T-helper 2 cell treated with Interferon-gamma antibody and Interleukin-4, amounts not matched to agents 5 μg/mL and 100 μg/mL, for 36 hours (primary cell): ENCODE data around the gene ARHGAP4.

Experiments
- DNase-seq: peaks from one replicate; pipeline ENCODE4 v3.0.0; 2021; ENCODE audit warnings: low spot score
- H3K27ac Mint-ChIP-seq: one replicate; pipeline ENCODE4 v1.8.0; 2021; ENCODE audit warnings: mild to moderate bottlenecking, mixed read lengths
- H3K27me3 Mint-ChIP-seq: one replicate; pipeline ENCODE4 v1.8.0; 2021; ENCODE audit warnings: low read depth, mixed read lengths
- H3K36me3 Mint-ChIP-seq: one replicate; pipeline ENCODE4 v1.8.0; 2021; ENCODE audit warnings: low read depth, mixed read lengths
- H3K4me1 Mint-ChIP-seq: one replicate; pipeline ENCODE4 v1.8.0; 2021; ENCODE audit warnings: low read depth, mixed read lengths
- H3K4me3 Mint-ChIP-seq: one replicate; pipeline ENCODE4 v1.8.0; 2022; ENCODE audit warnings: mild to moderate bottlenecking, moderate library complexity, mixed read lengths
- H3K9me3 Mint-ChIP-seq: one replicate; pipeline ENCODE4 v1.8.0; 2021; ENCODE audit warnings: mixed read lengths

Gene ARHGAP4

GRCh38 chrX:153874366-153875125 lies 51.5 kb downstream of the ARHGAP4 start:
- Mint-ChIP-seq H3K4me3 (no peak overlapping the region), H3K27ac (no peak overlapping the region), H3K27me3 (peaks cover 15% of the 10 kb centered on the region)

GRCh38 chrX:153874085-153874365 lies 52.0 kb downstream of the ARHGAP4 start:
- no peaks in the 10 kb centered on the region for H3K9me3 Mint-ChIP-seq
- peaks cover 12% of the 10 kb centered on the region for H3K4me1 Mint-ChIP-seq
- no peak overlapping the region for H3K27ac Mint-ChIP-seq
- H3K4me3 Mint-ChIP-seq: no peak overlapping the region
- DNase-seq: no peak
- no peaks in the 10 kb centered on the region for H3K36me3 Mint-ChIP-seq
- peaks cover 13% of the 10 kb centered on the region for H3K27me3 Mint-ChIP-seq

More at GRCh38 chrX:153874366-153875125, 51.5 kb downstream of the ARHGAP4 start:
- Mint-ChIP-seq H3K36me3 (no peaks in the 10 kb centered on the region), H3K4me1 (peaks cover 16% of the 10 kb centered on the region), H3K9me3 (no peaks in the 10 kb centered on the region)
- no peak for DNase-seq

- H3K27me3 Mint-ChIP-seq: peaks cover 12% of the 10 kb centered on the region
- H3K27ac Mint-ChIP-seq: no peak overlapping the region
- H3K4me3 Mint-ChIP-seq: no peak overlapping the region
- no peaks in the 10 kb centered on the region for H3K36me3 Mint-ChIP-seq
- H3K9me3 Mint-ChIP-seq: no peaks in the 10 kb centered on the region
- DNase-seq: no peak
- peaks cover 7% of the 10 kb centered on the region for H3K4me1 Mint-ChIP-seq
Measured at GRCh38 chrX:153873282-153874084, 52.6 kb downstream of the ARHGAP4 start.

- Mint-ChIP-seq H3K9me3 (no peaks in the 10 kb centered on the region), H3K27ac (no peak overlapping the region), H3K4me1 (no peaks in the 10 kb centered on the region), H3K36me3 (no peaks in the 10 kb centered on the region), H3K4me3 (no peak overlapping the region), H3K27me3 (peaks cover 7% of the 10 kb centered on the region)
- DNase-seq: no peak
Measured at GRCh38 chrX:153871946-153872878, 53.9 kb downstream of the ARHGAP4 start.

GRCh38 chrX:153871451-153871850 lies 54.6 kb downstream of the ARHGAP4 start:
- Mint-ChIP-seq H3K4me1 (no peaks in the 10 kb centered on the region), H3K27ac (no peak overlapping the region), H3K9me3 (no peaks in the 10 kb centered on the region)

GRCh38 chrX:153870791-153871360 lies 55.2 kb downstream of the ARHGAP4 start:
- Mint-ChIP-seq H3K4me3 (no peak overlapping the region), H3K4me1 (no peaks in the 10 kb centered on the region), H3K9me3 (no peaks in the 10 kb centered on the region), H3K36me3 (no peaks in the 10 kb centered on the region), H3K27ac (no peak overlapping the region), H3K27me3 (peaks cover 3% of the 10 kb centered on the region)
- no peak for DNase-seq

More at GRCh38 chrX:153871451-153871850, 54.6 kb downstream of the ARHGAP4 start:
- Mint-ChIP-seq H3K4me3 (no peak overlapping the region), H3K36me3 (no peaks in the 10 kb centered on the region), H3K27me3 (peaks cover 7% of the 10 kb centered on the region)
- DNase-seq: no peak

GRCh38 chrX:153870288-153870690 lies 55.8 kb downstream of the ARHGAP4 start:
- Mint-ChIP-seq H3K27me3 (peaks cover 3% of the 10 kb centered on the region), H3K4me3 (no peak overlapping the region), H3K4me1 (no peaks in the 10 kb centered on the region), H3K9me3 (no peaks in the 10 kb centered on the region), H3K36me3 (no peaks in the 10 kb centered on the region), H3K27ac (no peak overlapping the region)
- DNase-seq: no peak

- peaks cover 2% of the 10 kb centered on the region for H3K27me3 Mint-ChIP-seq
- no peaks in the 10 kb centered on the region for H3K36me3 Mint-ChIP-seq
- H3K4me1 Mint-ChIP-seq: no peaks in the 10 kb centered on the region
- no peak for DNase-seq
- H3K9me3 Mint-ChIP-seq: no peaks in the 10 kb centered on the region
- no peak overlapping the region for H3K27ac Mint-ChIP-seq
- H3K4me3 Mint-ChIP-seq: no peak overlapping the region
Measured at GRCh38 chrX:153869473-153870287, 56.4 kb downstream of the ARHGAP4 start.

- Mint-ChIP-seq H3K27me3 (no peaks in the 10 kb centered on the region), H3K4me3 (no peak overlapping the region)
Measured at GRCh38 chrX:153868576-153869472, 57.2 kb downstream of the ARHGAP4 start.

GRCh38 chrX:153867671-153868070 lies 58.4 kb downstream of the ARHGAP4 start:
- Mint-ChIP-seq H3K36me3 (no peaks in the 10 kb centered on the region), H3K9me3 (no peaks in the 10 kb centered on the region), H3K4me1 (no peaks in the 10 kb centered on the region), H3K4me3 (no peak overlapping the region), H3K27ac (no peak overlapping the region), H3K27me3 (no peaks in the 10 kb centered on the region)
- no peak for DNase-seq

More at GRCh38 chrX:153868576-153869472, 57.2 kb downstream of the ARHGAP4 start:
- Mint-ChIP-seq H3K36me3 (no peaks in the 10 kb centered on the region), H3K9me3 (no peaks in the 10 kb centered on the region), H3K27ac (no peak overlapping the region), H3K4me1 (no peaks in the 10 kb centered on the region)
- no peak for DNase-seq

- Mint-ChIP-seq H3K27ac (no peak overlapping the region), H3K4me3 (no peak overlapping the region), H3K27me3 (no peaks in the 10 kb centered on the region), H3K36me3 (no peaks in the 10 kb centered on the region), H3K4me1 (no peaks in the 10 kb centered on the region), H3K9me3 (no peaks in the 10 kb centered on the region)
- DNase-seq: no peak
Measured at GRCh38 chrX:153867139-153867538, 58.9 kb downstream of the ARHGAP4 start.

GRCh38 chrX:153866302-153867019 lies 59.6 kb downstream of the ARHGAP4 start:
- Mint-ChIP-seq H3K36me3 (no peaks in the 10 kb centered on the region), H3K27ac (no peak overlapping the region), H3K4me3 (no peak overlapping the region), H3K4me1 (no peaks in the 10 kb centered on the region), H3K9me3 (no peaks in the 10 kb centered on the region), H3K27me3 (no peaks in the 10 kb centered on the region)
- no peak for DNase-seq
